Measurements from ENCODE around the gene MKNK1.

MKNK1 gene

DNA sequence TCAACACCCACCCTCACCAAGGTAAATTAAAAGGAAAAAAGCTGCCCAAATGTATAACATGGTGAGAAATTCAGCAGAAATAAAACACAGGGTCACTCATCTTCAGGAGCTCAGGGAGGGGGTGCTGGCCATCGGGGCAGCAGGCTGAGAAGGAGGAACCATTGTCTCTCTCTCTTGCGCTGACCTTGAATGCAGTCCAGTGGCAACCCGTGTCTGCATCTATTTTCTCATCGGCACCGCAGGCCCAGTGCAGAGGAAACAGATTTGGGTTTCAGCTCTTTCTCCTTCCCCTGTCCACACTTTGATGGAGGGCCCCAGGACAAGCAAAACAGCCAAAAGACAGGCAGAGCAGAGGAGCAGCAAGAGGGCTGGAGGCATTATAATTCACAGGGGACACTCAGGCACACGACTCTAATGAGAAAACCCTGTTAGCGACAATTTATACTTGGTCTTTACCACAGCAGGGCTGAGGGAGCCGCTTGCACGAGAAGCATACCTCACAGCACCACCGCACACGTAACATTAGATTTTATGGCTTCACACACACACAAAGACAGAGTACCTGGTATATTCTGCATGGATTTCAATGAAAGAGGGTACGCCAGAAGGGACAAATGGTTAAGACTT, 18.6 kb downstream of the MKNK1 start:
- TF ChIP-seq POLR2A (IDR thresholded peaks at IDR 0.05; ENCODE audit: extremely low read depth, insufficient read length), result no peak
- no peak for TF ChIP-seq CTCF (IDR thresholded peaks at IDR 0.05; ENCODE audit: low read depth, low read length)
- TF ChIP-seq, protein P1, sequence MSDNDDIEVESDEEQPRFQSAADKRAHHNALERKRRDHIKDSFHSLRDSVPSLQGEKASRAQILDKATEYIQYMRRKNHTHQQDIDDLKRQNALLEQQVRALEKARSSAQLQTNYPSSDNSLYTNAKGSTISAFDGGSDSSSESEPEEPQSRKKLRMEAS (IDR thresholded peaks at IDR 0.05; ENCODE audit: low read depth, low read length), result no peak
- TF ChIP-seq MYC (IDR thresholded peaks at IDR 0.05; ENCODE audit: low read depth, low read length), result no peak
- DNase-seq (ENCODE audit: low read depth), result no peak
- no peak overlapping the region for H3K4me3 ChIP-seq (ENCODE audit: low read depth, low read length)

DNA sequence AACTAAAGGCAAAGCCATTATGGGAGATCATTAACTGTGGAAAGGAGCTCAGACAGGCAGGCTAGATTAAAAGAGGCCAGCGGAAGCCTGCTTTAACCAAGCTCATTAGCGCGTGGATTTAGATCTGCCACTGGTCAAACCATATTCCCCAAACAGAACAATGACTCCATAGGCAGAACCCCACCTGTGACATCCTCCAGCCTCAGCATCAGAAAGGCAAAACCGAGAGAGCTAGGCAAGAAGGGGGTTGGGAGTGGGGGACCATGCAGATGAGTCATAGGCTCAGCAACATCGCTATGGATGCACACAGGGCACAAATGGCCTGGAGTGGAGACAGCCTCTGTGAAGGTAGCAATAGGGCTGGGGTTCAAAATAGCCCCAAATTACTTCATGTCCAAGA, 20.6 kb downstream of the MKNK1 start:
- no peak for DNase-seq (ENCODE audit: low read depth)
- no peak overlapping the region for H3K4me3 ChIP-seq (ENCODE audit: low read depth, low read length)
- no peak for TF ChIP-seq POLR2A (IDR thresholded peaks at IDR 0.05; ENCODE audit: extremely low read depth, insufficient read length)
- TF ChIP-seq, protein P1 (IDR thresholded peaks at IDR 0.05; ENCODE audit: low read depth, low read length), result no peak
- TF ChIP-seq MYC (IDR thresholded peaks at IDR 0.05; ENCODE audit: low read depth, low read length), result no peak
- TF ChIP-seq CTCF (IDR thresholded peaks at IDR 0.05; ENCODE audit: low read depth, low read length), result no peak

- no peak overlapping the region for H3K4me3 ChIP-seq (ENCODE audit: low read depth, low read length)
- no peak for DNase-seq (ENCODE audit: low read depth)
- TF ChIP-seq POLR2A (IDR thresholded peaks at IDR 0.05; ENCODE audit: extremely low read depth, insufficient read length) (no peak), MYC (IDR thresholded peaks at IDR 0.05; ENCODE audit: low read depth, low read length) (no peak), CTCF (IDR thresholded peaks at IDR 0.05; ENCODE audit: low read depth, low read length) (no peak)
- TF ChIP-seq, protein P1 (IDR thresholded peaks at IDR 0.05; ENCODE audit: low read depth, low read length), result no peak
These were observed 21.1 kb downstream of the MKNK1 start for GRCh38 chr1:46582972-46583371.

DNA sequence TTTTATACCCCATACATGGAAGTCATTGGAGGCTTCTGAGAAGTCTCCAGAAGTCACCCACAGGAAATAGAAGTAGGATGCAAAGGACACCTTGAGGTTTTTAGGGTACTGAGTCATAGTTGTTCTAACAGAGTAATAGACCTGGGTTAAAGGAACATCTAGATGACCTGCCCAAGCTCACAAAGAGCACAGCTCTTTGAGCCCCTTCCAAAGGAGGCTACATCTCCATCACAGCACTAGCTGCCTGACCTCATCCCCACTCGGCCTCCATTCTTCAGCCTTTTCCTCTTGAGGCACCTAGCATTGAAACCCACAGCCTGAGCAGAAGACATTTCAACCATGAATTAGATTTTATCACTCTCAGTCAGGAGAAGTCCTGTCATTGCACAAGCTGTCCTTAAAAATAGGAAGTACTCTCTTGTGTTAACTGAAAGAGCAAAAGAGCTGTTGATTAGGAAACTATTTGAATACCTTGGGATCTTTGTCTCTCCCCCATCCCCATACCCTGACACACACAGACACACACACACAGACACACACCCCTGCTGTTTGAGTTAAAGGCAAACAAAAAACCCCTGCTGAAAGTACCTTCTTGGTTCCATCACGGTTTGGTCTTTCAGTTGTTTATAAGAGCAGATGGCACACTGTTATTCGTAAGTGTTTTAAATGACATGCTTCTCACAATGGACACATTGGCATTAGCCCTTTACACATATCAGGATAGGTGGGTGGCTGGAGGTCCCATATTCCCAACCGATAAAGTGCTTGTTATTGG, 22.2 kb downstream of the MKNK1 start:
- TF ChIP-seq POLR2A (IDR thresholded peaks at IDR 0.05; ENCODE audit: extremely low read depth, insufficient read length) (no peak), CTCF (IDR thresholded peaks at IDR 0.05; ENCODE audit: low read depth, low read length) (no peak), MYC (IDR thresholded peaks at IDR 0.05; ENCODE audit: low read depth, low read length) (no peak)
- DNase-seq (ENCODE audit: low read depth), result peak; percentile 90
- H3K4me3 ChIP-seq (ENCODE audit: low read depth, low read length), result no peak overlapping the region

- TF ChIP-seq MYC (IDR thresholded peaks at IDR 0.05; ENCODE audit: low read depth, low read length), result no peak
- no peak for TF ChIP-seq POLR2A (IDR thresholded peaks at IDR 0.05; ENCODE audit: extremely low read depth, insufficient read length)
- TF ChIP-seq, protein P1 (IDR thresholded peaks at IDR 0.05; ENCODE audit: low read depth, low read length), result no peak
- no peak for TF ChIP-seq CTCF (IDR thresholded peaks at IDR 0.05; ENCODE audit: low read depth, low read length)
- H3K4me3 ChIP-seq (ENCODE audit: low read depth, low read length), result no peak overlapping the region
- DNase-seq (ENCODE audit: low read depth), result peak; percentile 88
These were observed 23.7 kb downstream of the MKNK1 start for GRCh38 chr1:46580140-46580903.
